Mesothelial cell of epicardium (in vitro differentiated cells): ENCODE measurements around the gene ANKRD2. TPM values are rescaled to one million over a fixed set of nuclear protein-coding genes. Genes with fewer than 3 reads are reported as not detected.

Experiments
- DNase-seq, 2 experiments: peaks; one replicate each; pipeline ENCODE4 v3.0.0; 2021; ENCODE audit warnings: low spot score in 2 of 2; ENCODE audit not compliant: unreplicated experiment in 2 of 2
- H3K27ac Mint-ChIP-seq: 2 replicates; pipeline ENCODE4 v1.8.0; 2021; ENCODE audit warnings: mixed read lengths
- H3K27me3 Mint-ChIP-seq: 2 replicates; pipeline ENCODE4 v1.8.0; 2021; ENCODE audit warnings: low read depth, mixed read lengths
- H3K36me3 Mint-ChIP-seq: 2 replicates; pipeline ENCODE4 v1.8.0; 2021; ENCODE audit warnings: mixed read lengths
- H3K4me1 Mint-ChIP-seq: 2 replicates; pipeline ENCODE4 v1.8.0; 2021; ENCODE audit warnings: mixed read lengths
- H3K4me3 Mint-ChIP-seq: 2 replicates; pipeline ENCODE4 v1.8.0; 2021; ENCODE audit warnings: mild to moderate bottlenecking, moderate library complexity, mixed read lengths
- H3K9me3 Mint-ChIP-seq: 2 replicates; pipeline ENCODE4 v1.8.0; 2021; ENCODE audit warnings: mixed read lengths
- total RNA-seq: library from RNA; stranded (reverse); gene quantifications from 3 replicates; pipeline ENCODE4 v1.2.1, GENCODE V29; 2021
- TF ChIP-seq, protein P1 (sequence below): fragments of 200-600 bp; sonication (generic); IDR thresholded peaks from one replicate; pipeline ENCODE4 v1.5.0; 2021; ENCODE audit warnings: antibody characterized with exemption; ENCODE audit not compliant: unreplicated experiment

ANKRD2 gene
- total RNA-seq, 1 donor from 2014 or later, result 0.20 TPM

DNA sequence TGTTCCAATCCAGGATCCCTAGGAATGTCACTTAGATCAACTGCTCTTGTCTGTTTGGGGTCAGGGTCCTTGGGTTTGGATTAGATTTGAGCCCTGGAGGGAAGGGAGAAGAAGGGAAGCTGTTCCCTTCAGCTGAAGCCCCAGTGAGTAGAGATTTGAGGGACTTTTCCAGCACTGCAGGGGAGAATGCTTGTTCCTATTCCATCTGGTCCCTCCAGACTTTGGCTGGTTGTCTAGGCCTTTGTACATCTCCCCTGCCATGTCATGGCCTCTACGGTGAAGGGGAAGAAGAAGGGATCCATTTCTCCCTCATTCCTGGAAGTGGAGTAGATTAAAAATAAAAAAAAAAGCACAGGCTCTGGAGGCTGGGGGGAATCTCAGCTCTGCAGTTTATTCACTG is 28.0 kb downstream of the ANKRD2 start:
- no peak for DNase-seq
- TF ChIP-seq, protein P1, sequence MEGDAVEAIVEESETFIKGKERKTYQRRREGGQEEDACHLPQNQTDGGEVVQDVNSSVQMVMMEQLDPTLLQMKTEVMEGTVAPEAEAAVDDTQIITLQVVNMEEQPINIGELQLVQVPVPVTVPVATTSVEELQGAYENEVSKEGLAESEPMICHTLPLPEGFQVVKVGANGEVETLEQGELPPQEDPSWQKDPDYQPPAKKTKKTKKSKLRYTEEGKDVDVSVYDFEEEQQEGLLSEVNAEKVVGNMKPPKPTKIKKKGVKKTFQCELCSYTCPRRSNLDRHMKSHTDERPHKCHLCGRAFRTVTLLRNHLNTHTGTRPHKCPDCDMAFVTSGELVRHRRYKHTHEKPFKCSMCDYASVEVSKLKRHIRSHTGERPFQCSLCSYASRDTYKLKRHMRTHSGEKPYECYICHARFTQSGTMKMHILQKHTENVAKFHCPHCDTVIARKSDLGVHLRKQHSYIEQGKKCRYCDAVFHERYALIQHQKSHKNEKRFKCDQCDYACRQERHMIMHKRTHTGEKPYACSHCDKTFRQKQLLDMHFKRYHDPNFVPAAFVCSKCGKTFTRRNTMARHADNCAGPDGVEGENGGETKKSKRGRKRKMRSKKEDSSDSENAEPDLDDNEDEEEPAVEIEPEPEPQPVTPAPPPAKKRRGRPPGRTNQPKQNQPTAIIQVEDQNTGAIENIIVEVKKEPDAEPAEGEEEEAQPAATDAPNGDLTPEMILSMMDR, result no peak

GRCh38 chr10:97601268-97602215 is 29.0 kb downstream of the ANKRD2 start:
- H3K4me3 Mint-ChIP-seq, result no peak overlapping the region

More for the DNA sequence above, 28.0 kb downstream of the ANKRD2 start:
- no peak overlapping the region for H3K27ac Mint-ChIP-seq
- H3K4me3 Mint-ChIP-seq, result no peak overlapping the region
- no peaks in the 10 kb centered on the region for H3K27me3 Mint-ChIP-seq
- no peaks in the 10 kb centered on the region for H3K4me1 Mint-ChIP-seq
- H3K9me3 Mint-ChIP-seq, result no peaks in the 10 kb centered on the region
- no peaks in the 10 kb centered on the region for H3K36me3 Mint-ChIP-seq

DNA sequence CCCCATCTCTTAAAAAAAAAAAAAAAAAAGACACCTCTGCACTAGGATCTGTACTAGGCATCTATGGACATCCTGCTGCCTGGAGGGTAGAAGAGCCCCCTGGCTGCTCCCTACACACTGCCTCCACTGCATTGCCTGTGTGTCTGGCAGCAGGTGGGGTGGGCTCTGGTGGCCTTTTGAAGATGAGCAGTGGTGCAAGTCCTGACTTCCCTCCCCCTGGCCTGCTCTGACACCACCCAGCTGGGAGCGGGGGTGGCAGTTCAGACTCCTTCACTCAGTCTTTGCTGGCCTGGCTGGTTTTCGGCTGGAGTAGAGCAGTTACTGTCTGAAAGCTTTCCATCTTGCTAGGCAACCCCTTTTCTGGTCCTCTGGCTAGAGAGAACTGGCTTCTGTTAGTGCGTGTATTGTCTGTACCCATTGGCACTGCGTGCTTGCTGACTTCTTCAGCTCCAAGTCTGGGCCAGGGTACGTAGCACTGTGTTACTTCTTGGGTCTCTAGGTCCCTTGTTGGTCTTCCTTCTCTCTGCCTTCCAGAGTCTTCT is 34.6 kb downstream of the ANKRD2 start:
- Mint-ChIP-seq H3K36me3 (no peaks in the 10 kb centered on the region), H3K4me1 (no peaks in the 10 kb centered on the region), H3K27ac (no peak overlapping the region), H3K27me3 (no peaks in the 10 kb centered on the region), H3K9me3 (no peaks in the 10 kb centered on the region), H3K4me3 (no peak overlapping the region)
- TF ChIP-seq, protein P1, result no peak
- DNase-seq, result no peak

More at GRCh38 chr10:97601268-97602215, 29.0 kb downstream of the ANKRD2 start:
- Mint-ChIP-seq H3K27ac (no peak overlapping the region), H3K9me3 (no peaks in the 10 kb centered on the region), H3K4me1 (no peaks in the 10 kb centered on the region), H3K36me3 (no peaks in the 10 kb centered on the region), H3K27me3 (no peaks in the 10 kb centered on the region)
- DNase-seq, result no peak
- TF ChIP-seq, protein P1, result no peak

- Mint-ChIP-seq H3K27ac (no peak overlapping the region), H3K27me3 (no peaks in the 10 kb centered on the region), H3K36me3 (no peaks in the 10 kb centered on the region), H3K4me1 (no peaks in the 10 kb centered on the region), H3K4me3 (no peak overlapping the region), H3K9me3 (no peaks in the 10 kb centered on the region)
- TF ChIP-seq, protein P1, result no peak
- DNase-seq, result no peak
Measured at GRCh38 chr10:97608991-97609561, 36.5 kb downstream of the ANKRD2 start.

DNA sequence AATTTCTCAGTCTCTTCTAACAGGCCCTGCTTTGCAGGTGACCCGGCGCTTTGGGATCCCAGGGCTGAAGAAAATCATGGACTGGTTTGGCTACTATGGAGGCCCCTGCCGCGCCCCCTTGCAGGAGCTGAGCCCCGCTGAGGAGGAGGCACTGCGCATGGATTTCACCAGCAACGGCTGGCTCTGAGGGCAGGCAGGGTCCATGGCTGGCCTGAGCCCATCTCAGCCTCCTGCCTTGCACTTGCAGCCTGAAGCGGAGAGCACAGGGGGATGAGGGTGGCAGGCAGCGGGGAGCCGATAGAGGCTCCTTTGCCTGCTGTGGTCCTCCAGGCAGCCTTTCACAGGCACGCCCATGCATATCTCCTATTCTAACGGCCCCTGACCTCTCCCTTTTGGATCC is 38.9 kb downstream of the ANKRD2 start:
- Mint-ChIP-seq H3K4me1 (no peaks in the 10 kb centered on the region), H3K27me3 (no peaks in the 10 kb centered on the region), H3K36me3 (peaks cover 4% of the 10 kb centered on the region), H3K27ac (no peak overlapping the region), H3K9me3 (no peaks in the 10 kb centered on the region), H3K4me3 (no peak overlapping the region)
- no peak for DNase-seq
- TF ChIP-seq, protein P1, result no peak
